ENCODE data around the gene OMA1.

- TF ChIP-seq CTCF (conservative IDR thresholded peaks at IDR 0.05; ENCODE audit: low read depth, low read length) (no peak), EZH2 (IDR thresholded peaks at IDR 0.05; ENCODE audit: borderline replicate concordance, low read depth, low read length, poor library complexity, severe bottlenecking) (no peak)
Observed at GRCh38 chr1:58451560-58452191, 94.8 kb downstream of the OMA1 start.

Measured in A673 (cell line).